ENCODE measurements around the gene UPK3A.

DNA sequence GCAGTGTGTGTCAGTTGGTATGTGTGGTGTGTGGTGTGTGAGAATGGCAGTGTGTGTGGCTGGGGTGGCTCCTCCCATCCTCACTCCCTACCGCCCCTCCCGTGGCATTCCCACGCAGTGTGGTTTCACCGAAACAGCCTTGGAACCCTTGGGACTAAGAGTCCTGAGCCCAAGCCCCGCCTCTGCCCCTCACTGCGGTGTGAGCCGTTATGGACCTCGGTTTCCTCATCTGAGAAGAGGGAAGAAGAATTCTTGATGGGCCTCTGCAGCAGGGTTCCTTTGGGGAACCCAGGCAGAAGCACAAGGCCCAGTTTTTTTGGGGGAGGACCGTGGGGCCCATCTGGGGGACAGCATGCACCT lies 7.2 kb downstream of the UPK3A start:
- no peak for TF ChIP-seq CTCF (IDR thresholded peaks at IDR 0.05)
- TF ChIP-seq EP300 (IDR thresholded peaks at IDR 0.05) = no peak
- no peak for TF ChIP-seq POLR2A (IDR thresholded peaks at IDR 0.05; ENCODE audit: low read depth)
- no peak for TF ChIP-seq POLR2AphosphoS5 (IDR thresholded peaks at IDR 0.05)
